ENCODE measurements around the gene CHEK1. TPM values are rescaled to one million over a fixed set of nuclear protein-coding genes. Genes with fewer than 3 reads are reported as not detected.

Gene CHEK1
- total and polyA plus RNA-seq, 9 of the 15 experiments (the other 6 are each of a cell fraction or from before 2014, with no cell fraction given) = 62.6 to 108 (median 87.5) TPM

DNA sequence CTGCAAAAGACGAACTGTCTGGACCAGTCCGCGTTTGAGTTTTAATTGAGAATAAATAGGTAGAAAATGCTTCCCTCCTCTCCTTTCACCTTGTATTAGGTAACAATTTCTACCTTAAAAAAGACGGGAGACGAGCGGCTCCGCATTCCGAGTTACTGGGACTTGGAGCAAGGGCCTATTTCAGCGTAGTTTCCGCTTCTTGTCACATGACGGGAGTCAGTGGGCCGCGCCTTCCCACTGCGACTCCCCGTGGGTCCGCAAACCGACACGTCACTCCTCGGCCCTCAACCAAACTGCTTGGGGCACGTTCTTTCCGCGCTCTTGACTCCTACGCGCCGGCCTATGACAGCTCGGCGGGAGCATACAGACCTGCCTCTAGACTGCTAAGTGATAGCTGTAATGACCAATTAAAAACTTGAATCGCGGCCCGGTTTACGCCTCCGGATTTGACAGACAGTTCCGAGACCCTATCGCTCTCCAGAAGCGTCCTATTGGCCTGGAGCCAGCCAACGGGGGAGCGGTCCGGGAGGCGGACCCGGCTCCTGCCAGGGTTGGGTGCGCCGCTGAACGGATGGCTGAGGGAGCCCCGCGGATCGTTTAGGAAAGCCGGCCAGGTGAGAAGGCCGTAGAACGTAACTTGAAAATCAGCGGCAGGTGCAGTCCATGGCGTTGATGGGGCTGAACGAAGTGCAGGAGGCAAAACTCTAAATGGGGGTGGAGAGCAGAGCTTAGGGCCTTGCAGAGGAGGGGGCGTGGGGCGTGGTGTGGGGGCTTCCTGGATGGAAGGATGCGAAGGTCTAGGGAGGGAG, 32.5 kb upstream of the CHEK1 start, which contains the start of gene STT3A (continued):
- TF ChIP-seq, protein P1, sequence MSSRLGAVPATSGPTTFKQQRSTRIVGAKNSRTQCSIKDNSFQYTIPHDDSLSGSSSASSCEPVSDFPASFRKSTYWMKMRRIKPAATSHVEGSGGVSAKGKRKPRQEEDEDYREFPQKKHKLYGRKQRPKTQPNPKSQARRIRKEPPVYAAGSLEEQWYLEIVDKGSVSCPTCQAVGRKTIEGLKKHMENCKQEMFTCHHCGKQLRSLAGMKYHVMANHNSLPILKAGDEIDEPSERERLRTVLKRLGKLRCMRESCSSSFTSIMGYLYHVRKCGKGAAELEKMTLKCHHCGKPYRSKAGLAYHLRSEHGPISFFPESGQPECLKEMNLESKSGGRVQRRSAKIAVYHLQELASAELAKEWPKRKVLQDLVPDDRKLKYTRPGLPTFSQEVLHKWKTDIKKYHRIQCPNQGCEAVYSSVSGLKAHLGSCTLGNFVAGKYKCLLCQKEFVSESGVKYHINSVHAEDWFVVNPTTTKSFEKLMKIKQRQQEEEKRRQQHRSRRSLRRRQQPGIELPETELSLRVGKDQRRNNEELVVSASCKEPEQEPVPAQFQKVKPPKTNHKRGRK (tag; IDR thresholded peaks at IDR 0.05) = no peak
- TF ChIP-seq NCOR1 (IDR thresholded peaks at IDR 0.05) (no peak), ZBED1 (IDR thresholded peaks at IDR 0.05) (no peak), EWSR1 (IDR thresholded peaks at IDR 0.05; ENCODE audit: borderline replicate concordance, low read depth, partially characterized antibody) (no peak), KLF16 (IDR thresholded peaks at IDR 0.05) (no peak), HNRNPL (IDR thresholded peaks at IDR 0.05; ENCODE audit: low read depth, low read length) (no peak), MBD2 (IDR thresholded peaks at IDR 0.05; ENCODE audit: borderline replicate concordance, low read depth) (peak; percentile 99), GABPB2 (CRISPR knock-in tag; conservative IDR thresholded peaks at IDR 0.05) (no peak), ZNF232 (CRISPR knock-in tag; IDR thresholded peaks at IDR 0.05) (no peak), PHTF2 (CRISPR knock-in tag; IDR thresholded peaks at IDR 0.05) (no peak), ZNF57 (CRISPR knock-in tag; IDR thresholded peaks at IDR 0.05) (no peak), SAFB2 (IDR thresholded peaks at IDR 0.05; ENCODE audit: borderline replicate concordance, low read depth, low read length, severe bottlenecking) (no peak), BACH1 (tag; IDR thresholded peaks at IDR 0.05) (no peak)
- TF ChIP-seq, protein P2, sequence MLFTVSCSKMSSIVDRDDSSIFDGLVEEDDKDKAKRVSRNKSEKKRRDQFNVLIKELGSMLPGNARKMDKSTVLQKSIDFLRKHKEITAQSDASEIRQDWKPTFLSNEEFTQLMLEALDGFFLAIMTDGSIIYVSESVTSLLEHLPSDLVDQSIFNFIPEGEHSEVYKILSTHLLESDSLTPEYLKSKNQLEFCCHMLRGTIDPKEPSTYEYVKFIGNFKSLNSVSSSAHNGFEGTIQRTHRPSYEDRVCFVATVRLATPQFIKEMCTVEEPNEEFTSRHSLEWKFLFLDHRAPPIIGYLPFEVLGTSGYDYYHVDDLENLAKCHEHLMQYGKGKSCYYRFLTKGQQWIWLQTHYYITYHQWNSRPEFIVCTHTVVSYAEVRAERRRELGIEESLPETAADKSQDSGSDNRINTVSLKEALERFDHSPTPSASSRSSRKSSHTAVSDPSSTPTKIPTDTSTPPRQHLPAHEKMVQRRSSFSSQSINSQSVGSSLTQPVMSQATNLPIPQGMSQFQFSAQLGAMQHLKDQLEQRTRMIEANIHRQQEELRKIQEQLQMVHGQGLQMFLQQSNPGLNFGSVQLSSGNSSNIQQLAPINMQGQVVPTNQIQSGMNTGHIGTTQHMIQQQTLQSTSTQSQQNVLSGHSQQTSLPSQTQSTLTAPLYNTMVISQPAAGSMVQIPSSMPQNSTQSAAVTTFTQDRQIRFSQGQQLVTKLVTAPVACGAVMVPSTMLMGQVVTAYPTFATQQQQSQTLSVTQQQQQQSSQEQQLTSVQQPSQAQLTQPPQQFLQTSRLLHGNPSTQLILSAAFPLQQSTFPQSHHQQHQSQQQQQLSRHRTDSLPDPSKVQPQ (CRISPR knock-in tag; IDR thresholded peaks at IDR 0.05; ENCODE audit: borderline replicate concordance) = no peak
- TF ChIP-seq, protein P3, sequence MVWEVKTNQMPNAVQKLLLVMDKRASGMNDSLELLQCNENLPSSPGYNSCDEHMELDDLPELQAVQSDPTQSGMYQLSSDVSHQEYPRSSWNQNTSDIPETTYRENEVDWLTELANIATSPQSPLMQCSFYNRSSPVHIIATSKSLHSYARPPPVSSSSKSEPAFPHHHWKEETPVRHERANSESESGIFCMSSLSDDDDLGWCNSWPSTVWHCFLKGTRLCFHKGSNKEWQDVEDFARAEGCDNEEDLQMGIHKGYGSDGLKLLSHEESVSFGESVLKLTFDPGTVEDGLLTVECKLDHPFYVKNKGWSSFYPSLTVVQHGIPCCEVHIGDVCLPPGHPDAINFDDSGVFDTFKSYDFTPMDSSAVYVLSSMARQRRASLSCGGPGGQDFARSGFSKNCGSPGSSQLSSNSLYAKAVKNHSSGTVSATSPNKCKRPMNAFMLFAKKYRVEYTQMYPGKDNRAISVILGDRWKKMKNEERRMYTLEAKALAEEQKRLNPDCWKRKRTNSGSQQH (CRISPR knock-in tag; IDR thresholded peaks at IDR 0.05) = peak; percentile 62; the same call in 1 of the 2 replicates
- TF ChIP-seq, protein P4, sequence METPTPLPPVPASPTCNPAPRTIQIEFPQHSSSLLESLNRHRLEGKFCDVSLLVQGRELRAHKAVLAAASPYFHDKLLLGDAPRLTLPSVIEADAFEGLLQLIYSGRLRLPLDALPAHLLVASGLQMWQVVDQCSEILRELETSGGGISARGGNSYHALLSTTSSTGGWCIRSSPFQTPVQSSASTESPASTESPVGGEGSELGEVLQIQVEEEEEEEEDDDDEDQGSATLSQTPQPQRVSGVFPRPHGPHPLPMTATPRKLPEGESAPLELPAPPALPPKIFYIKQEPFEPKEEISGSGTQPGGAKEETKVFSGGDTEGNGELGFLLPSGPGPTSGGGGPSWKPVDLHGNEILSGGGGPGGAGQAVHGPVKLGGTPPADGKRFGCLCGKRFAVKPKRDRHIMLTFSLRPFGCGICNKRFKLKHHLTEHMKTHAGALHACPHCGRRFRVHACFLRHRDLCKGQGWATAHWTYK (CRISPR knock-in tag; IDR thresholded peaks at IDR 0.05) = no peak
- TF ChIP-seq, protein P5, sequence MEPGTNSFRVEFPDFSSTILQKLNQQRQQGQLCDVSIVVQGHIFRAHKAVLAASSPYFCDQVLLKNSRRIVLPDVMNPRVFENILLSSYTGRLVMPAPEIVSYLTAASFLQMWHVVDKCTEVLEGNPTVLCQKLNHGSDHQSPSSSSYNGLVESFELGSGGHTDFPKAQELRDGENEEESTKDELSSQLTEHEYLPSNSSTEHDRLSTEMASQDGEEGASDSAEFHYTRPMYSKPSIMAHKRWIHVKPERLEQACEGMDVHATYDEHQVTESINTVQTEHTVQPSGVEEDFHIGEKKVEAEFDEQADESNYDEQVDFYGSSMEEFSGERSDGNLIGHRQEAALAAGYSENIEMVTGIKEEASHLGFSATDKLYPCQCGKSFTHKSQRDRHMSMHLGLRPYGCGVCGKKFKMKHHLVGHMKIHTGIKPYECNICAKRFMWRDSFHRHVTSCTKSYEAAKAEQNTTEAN (CRISPR knock-in tag; IDR thresholded peaks at IDR 0.05) = no peak; the same call in 1 of the 2 replicates
- TF ChIP-seq, protein P6, sequence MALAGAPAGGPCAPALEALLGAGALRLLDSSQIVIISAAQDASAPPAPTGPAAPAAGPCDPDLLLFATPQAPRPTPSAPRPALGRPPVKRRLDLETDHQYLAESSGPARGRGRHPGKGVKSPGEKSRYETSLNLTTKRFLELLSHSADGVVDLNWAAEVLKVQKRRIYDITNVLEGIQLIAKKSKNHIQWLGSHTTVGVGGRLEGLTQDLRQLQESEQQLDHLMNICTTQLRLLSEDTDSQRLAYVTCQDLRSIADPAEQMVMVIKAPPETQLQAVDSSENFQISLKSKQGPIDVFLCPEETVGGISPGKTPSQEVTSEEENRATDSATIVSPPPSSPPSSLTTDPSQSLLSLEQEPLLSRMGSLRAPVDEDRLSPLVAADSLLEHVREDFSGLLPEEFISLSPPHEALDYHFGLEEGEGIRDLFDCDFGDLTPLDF (CRISPR knock-in tag; IDR thresholded peaks at IDR 0.05) = peak; percentile 94
